ENCODE measurements around the gene EDRF1.
"Not testable (repeated sequence)": the region's sequence is repeated elsewhere in the genome, so short reads cannot be mapped to it uniquely, and the experiment has no call there.

Gene EDRF1

GRCh38 chr10:125707541-125708468 lies 11.7 kb upstream of the EDRF1 start:
- Histone ChIP-seq H3K4me1 (ENCODE audit: control insufficient read depth, insufficient read depth, low read length) (peaks cover 2% of the 10 kb centered on the region), H3K9me3 (ENCODE audit: control insufficient read depth, insufficient read depth, low read length) (no peaks in the 10 kb centered on the region), H3K36me3 (ENCODE audit: control insufficient read depth, insufficient read depth, low read length) (no peaks in the 10 kb centered on the region), H3K4me3 (ENCODE audit: low read length) (no peak overlapping the region), H3K27ac (ENCODE audit: low read length) (no peak overlapping the region), H3K27me3 (ENCODE audit: control insufficient read depth, insufficient read depth, low read length) (no peaks in the 10 kb centered on the region)
- no peak for DNase-seq (ENCODE audit: low read depth, low spot score)
- WGBS (ENCODE audit: insufficient coverage, insufficient read length), result no CpG with 5 or more reads among the region's 6 CpGs

DNA sequence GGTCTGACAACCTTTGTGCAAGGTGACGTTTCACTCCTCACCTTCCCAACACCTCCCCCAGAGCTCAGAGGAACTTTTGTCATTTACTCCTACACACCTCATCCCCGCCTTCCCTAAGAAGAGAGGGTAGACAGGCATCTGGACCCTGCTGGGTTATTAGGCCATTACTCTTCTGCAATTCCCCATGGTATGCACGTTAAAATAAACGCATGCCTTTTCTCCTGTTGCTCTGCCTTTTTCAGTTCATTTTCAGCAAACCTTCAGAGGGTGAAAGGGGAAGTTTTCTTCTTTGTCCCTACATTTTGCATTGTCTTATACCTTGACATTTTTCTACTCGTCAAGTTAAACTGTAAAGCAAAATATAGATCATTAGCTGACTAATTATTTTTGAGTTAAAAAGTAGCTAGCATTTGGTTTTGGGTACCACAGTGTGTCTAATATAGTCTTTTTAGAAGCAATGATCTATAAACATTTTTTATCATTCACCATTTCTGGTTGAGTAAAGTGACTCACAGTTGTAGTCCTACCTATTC lies 10.5 kb upstream of the EDRF1 start:
- Histone ChIP-seq H3K4me1 (ENCODE audit: control insufficient read depth, insufficient read depth, low read length) (peaks cover 2% of the 10 kb centered on the region), H3K9me3 (ENCODE audit: control insufficient read depth, insufficient read depth, low read length) (no peaks in the 10 kb centered on the region), H3K27me3 (ENCODE audit: control insufficient read depth, insufficient read depth, low read length) (no peaks in the 10 kb centered on the region), H3K4me3 (ENCODE audit: low read length) (no peak overlapping the region), H3K36me3 (ENCODE audit: control insufficient read depth, insufficient read depth, low read length) (no peaks in the 10 kb centered on the region), H3K27ac (ENCODE audit: low read length) (no peak overlapping the region)
- no CpG with 5 or more reads among the region's 5 CpGs for WGBS (ENCODE audit: insufficient coverage, insufficient read length)
- no peak for DNase-seq (ENCODE audit: low read depth, low spot score)

- DNase-seq (ENCODE audit: low read depth, low spot score), result no peak
- Histone ChIP-seq H3K4me1 (ENCODE audit: control insufficient read depth, insufficient read depth, low read length) (peaks cover 2% of the 10 kb centered on the region), H3K9me3 (ENCODE audit: control insufficient read depth, insufficient read depth, low read length) (no peaks in the 10 kb centered on the region), H3K27me3 (ENCODE audit: control insufficient read depth, insufficient read depth, low read length) (no peaks in the 10 kb centered on the region), H3K36me3 (ENCODE audit: control insufficient read depth, insufficient read depth, low read length) (no peaks in the 10 kb centered on the region), H3K27ac (ENCODE audit: low read length) (no peak overlapping the region), H3K4me3 (ENCODE audit: low read length) (no peak overlapping the region)
- whole genome bisulfite sequencing (ENCODE audit: insufficient coverage, insufficient read length), result no CpG with 5 or more reads among the region's 12 CpGs
Observed at GRCh38 chr10:125709553-125710474, 9.7 kb upstream of the EDRF1 start.

DNA sequence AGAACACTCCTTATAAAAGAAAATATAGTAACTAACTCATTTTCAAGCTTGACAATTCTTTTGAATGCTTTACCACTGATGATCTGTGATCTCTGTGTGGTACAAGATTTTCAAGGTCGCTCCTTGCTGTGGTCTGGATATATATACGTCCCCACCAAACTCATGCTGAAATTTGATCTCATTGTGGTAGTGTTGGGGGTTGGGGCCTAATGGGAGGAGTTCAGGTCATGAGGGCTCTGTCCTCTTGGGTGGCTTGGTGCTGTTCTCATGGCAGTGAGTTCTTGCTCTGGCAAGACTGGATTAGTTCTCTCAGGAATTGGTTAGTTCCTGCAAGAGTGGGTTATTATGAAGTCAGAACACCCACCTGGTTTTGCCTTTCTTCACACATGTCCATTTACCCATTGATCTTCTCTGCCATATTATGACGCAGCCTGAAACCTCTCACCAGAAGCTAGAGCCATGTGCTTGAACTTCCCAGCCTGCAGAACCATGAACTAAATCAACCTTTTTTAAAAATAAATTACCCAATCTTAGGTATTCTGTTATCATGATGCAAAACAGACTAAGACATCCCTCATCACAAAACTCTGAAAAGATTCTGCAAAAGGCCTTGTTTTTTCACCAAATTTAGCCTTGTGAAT lies 8.3 kb upstream of the EDRF1 start:
- no peaks in the 10 kb centered on the region for H3K27me3 ChIP-seq (ENCODE audit: control insufficient read depth, insufficient read depth, low read length)

GRCh38 chr10:125714728-125715127 lies 4.8 kb upstream of the EDRF1 start:
- not testable (repeated sequence) for DNase-seq (ENCODE audit: low read depth, low spot score); H3K9me3 ChIP-seq (ENCODE audit: control insufficient read depth, insufficient read depth, low read length); H3K36me3 ChIP-seq (ENCODE audit: control insufficient read depth, insufficient read depth, low read length); H3K27me3 ChIP-seq (ENCODE audit: control insufficient read depth, insufficient read depth, low read length); H3K4me1 ChIP-seq (ENCODE audit: control insufficient read depth, insufficient read depth, low read length); H3K4me3 ChIP-seq (ENCODE audit: low read length); H3K27ac ChIP-seq (ENCODE audit: low read length)
- no CpG with 5 or more reads among the region's 4 CpGs for WGBS (ENCODE audit: insufficient coverage, insufficient read length)

More for the DNA sequence above, 8.3 kb upstream of the EDRF1 start:
- DNase-seq (ENCODE audit: low read depth, low spot score), result no peak
- Histone ChIP-seq H3K36me3 (ENCODE audit: control insufficient read depth, insufficient read depth, low read length) (no peaks in the 10 kb centered on the region), H3K27ac (ENCODE audit: low read length) (no peak overlapping the region), H3K4me3 (ENCODE audit: low read length) (no peak overlapping the region), H3K4me1 (ENCODE audit: control insufficient read depth, insufficient read depth, low read length) (peaks cover 2% of the 10 kb centered on the region), H3K9me3 (ENCODE audit: control insufficient read depth, insufficient read depth, low read length) (no peaks in the 10 kb centered on the region)
- no CpG with 5 or more reads among the region's 3 CpGs for WGBS (ENCODE audit: insufficient coverage, insufficient read length)

DNA sequence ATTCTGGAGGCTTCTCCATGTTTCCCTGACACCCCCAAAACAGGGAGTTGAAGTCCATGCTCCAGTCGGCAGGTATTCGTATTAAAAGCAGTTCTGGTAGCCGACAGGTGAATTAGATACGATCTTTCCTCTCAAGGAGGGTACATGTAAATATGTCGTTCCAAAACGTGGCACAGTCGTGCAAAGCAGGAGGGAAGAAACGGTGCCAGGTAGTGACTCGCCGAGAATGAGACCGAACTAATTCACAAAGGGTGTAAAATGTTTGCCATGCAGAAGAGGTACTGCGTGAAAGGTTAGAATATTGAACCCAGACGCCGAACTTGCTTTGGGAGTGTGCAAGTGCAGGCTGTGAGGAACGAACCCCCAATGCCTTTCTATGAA lies 483 bp downstream of the EDRF1 start:
- no peaks in the 10 kb centered on the region for H3K4me1 ChIP-seq (ENCODE audit: control insufficient read depth, insufficient read depth, low read length)
- DNase-seq (ENCODE audit: low read depth, low spot score), result no peak
- WGBS (ENCODE audit: insufficient coverage, insufficient read length), result no CpG with 5 or more reads among the region's 15 CpGs
- H3K9me3 ChIP-seq (ENCODE audit: control insufficient read depth, insufficient read depth, low read length), result no peaks in the 10 kb centered on the region
- H3K4me3 ChIP-seq (ENCODE audit: low read length), result peak overlapping the region; percentile 87
- H3K36me3 ChIP-seq (ENCODE audit: control insufficient read depth, insufficient read depth, low read length), result peaks cover 2% of the 10 kb centered on the region; the same call in 1 of the 2 replicates
- H3K27me3 ChIP-seq (ENCODE audit: control insufficient read depth, insufficient read depth, low read length), result no peaks in the 10 kb centered on the region
- no peak overlapping the region for H3K27ac ChIP-seq (ENCODE audit: low read length)

- DNase-seq (ENCODE audit: low read depth, low spot score), result no peak
- H3K9me3 ChIP-seq (ENCODE audit: control insufficient read depth, insufficient read depth, low read length), result no peaks in the 10 kb centered on the region
- no peak overlapping the region for H3K27ac ChIP-seq (ENCODE audit: low read length)
- no peak overlapping the region for H3K4me3 ChIP-seq (ENCODE audit: low read length)
- no CpG with 5 or more reads among the region's 6 CpGs for WGBS (ENCODE audit: insufficient coverage, insufficient read length)
- no peaks in the 10 kb centered on the region for H3K4me1 ChIP-seq (ENCODE audit: control insufficient read depth, insufficient read depth, low read length)
- H3K27me3 ChIP-seq (ENCODE audit: control insufficient read depth, insufficient read depth, low read length), result no peaks in the 10 kb centered on the region
- peaks cover 5% of the 10 kb centered on the region; the same call in 1 of the 2 replicates for H3K36me3 ChIP-seq (ENCODE audit: control insufficient read depth, insufficient read depth, low read length)
Observed at GRCh38 chr10:125721035-125721434, 1.5 kb downstream of the EDRF1 start.

DNA sequence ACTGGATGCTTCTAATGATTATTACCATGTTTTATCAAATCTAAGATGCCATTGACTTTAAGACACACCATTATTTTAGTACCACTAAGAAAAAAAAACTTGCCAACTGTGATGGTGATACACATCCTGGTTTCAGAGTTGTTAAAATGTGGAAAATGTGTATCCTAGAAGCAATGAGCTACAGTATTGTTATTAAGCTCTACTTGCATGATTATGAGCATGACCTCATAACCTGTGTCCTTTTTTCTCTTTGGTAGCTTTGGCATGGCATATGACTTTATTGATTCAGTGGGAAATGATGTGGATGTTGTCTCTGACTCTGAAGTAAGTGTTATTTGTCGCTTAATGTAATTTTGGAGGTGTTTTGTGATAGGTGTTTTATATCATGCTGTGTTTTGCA lies 3.3 kb downstream of the EDRF1 start:
- no peak overlapping the region for H3K27ac ChIP-seq (ENCODE audit: low read length)
- no peak overlapping the region for H3K4me3 ChIP-seq (ENCODE audit: low read length)
- H3K36me3 ChIP-seq (ENCODE audit: control insufficient read depth, insufficient read depth, low read length), result peaks cover 8% of the 10 kb centered on the region; the same call in 1 of the 2 replicates
- no peaks in the 10 kb centered on the region for H3K9me3 ChIP-seq (ENCODE audit: control insufficient read depth, insufficient read depth, low read length)
- 100% methylated on average over 1 of the region's 1 CpG for WGBS (ENCODE audit: insufficient coverage, insufficient read length)
- H3K27me3 ChIP-seq (ENCODE audit: control insufficient read depth, insufficient read depth, low read length), result no peaks in the 10 kb centered on the region
- DNase-seq (ENCODE audit: low read depth, low spot score), result no peak
- no peaks in the 10 kb centered on the region for H3K4me1 ChIP-seq (ENCODE audit: control insufficient read depth, insufficient read depth, low read length)

DNA sequence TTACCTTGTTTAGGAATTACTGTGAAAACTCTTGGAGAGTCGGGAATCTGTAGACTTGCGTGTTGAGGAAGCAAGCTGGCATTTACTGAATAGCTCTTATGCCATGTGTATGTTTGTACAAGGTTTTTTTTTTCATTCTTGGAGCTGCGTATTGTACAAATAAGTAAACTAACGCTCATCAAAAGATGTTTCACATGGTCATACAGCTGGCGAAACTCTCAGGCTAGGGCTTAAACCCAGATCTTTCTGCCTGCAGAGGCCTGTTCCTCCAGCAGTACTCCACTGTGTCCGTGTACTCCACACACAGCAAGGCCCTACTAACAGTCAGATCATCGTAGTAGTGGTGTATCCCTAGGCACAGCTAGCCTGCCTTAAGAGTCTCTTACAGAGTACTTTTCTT lies 7.4 kb downstream of the EDRF1 start:
- Histone ChIP-seq H3K36me3 (ENCODE audit: control insufficient read depth, insufficient read depth, low read length) (peaks cover 20% of the 10 kb centered on the region; the same call in 1 of the 2 replicates), H3K9me3 (ENCODE audit: control insufficient read depth, insufficient read depth, low read length) (no peaks in the 10 kb centered on the region), H3K27ac (ENCODE audit: low read length) (no peak overlapping the region), H3K4me1 (ENCODE audit: control insufficient read depth, insufficient read depth, low read length) (no peaks in the 10 kb centered on the region), H3K4me3 (ENCODE audit: low read length) (no peak overlapping the region), H3K27me3 (ENCODE audit: control insufficient read depth, insufficient read depth, low read length) (no peaks in the 10 kb centered on the region)
- DNase-seq (ENCODE audit: low read depth, low spot score), result no peak
- no CpG with 5 or more reads among the region's 7 CpGs for WGBS (ENCODE audit: insufficient coverage, insufficient read length)

GRCh38 chr10:125727436-125727835 lies 7.9 kb downstream of the EDRF1 start:
- WGBS (ENCODE audit: insufficient coverage, insufficient read length), result no CpG with 5 or more reads among the region's 3 CpGs

More at GRCh38 chr10:125727436-125727835, 7.9 kb downstream of the EDRF1 start:
- Histone ChIP-seq H3K27me3 (ENCODE audit: control insufficient read depth, insufficient read depth, low read length) (no peaks in the 10 kb centered on the region), H3K4me1 (ENCODE audit: control insufficient read depth, insufficient read depth, low read length) (no peaks in the 10 kb centered on the region), H3K27ac (ENCODE audit: low read length) (no peak overlapping the region), H3K36me3 (ENCODE audit: control insufficient read depth, insufficient read depth, low read length) (peaks cover 18% of the 10 kb centered on the region; the same call in 1 of the 2 replicates), H3K4me3 (ENCODE audit: low read length) (no peak overlapping the region), H3K9me3 (ENCODE audit: control insufficient read depth, insufficient read depth, low read length) (no peaks in the 10 kb centered on the region)
- no peak for DNase-seq (ENCODE audit: low read depth, low spot score)

All from iPS DF 6.9 (cell line).